NT2/D1 (cell line): ENCODE measurements around the gene BCL2A1.

Experiments used
- SUZ12 ChIP-seq: IDR thresholded peaks from 2 replicates; pipeline ENCODE4 v1.6.1; 2011; ENCODE audit not compliant: insufficient read length, insufficient read depth; ENCODE audit errors: extremely low read depth
- ZNF274 ChIP-seq: IDR thresholded peaks from 2 replicates; pipeline ENCODE4 v1.6.1; 2011; ENCODE audit warnings: mild to moderate bottlenecking, low read depth, low read length

GRCh38 chr15:79922512-79923078, 48.4 kb downstream of the BCL2A1 start:
- TF ChIP-seq ZNF274: no peak
- no peak for TF ChIP-seq SUZ12
